Endometrium (tissue), 2 donors: ENCODE results near the gene MAG.
"Not testable (repeated sequence)": the region's sequence is repeated elsewhere in the genome, so short reads cannot be mapped to it uniquely, and the experiment has no call there.

Source experiments
- FAIRE-seq: peaks from 2 replicates; lab custom pipeline; 2012; peaks lifted over from hg19 to GRCh38; lab: Jason Lieb, UNC
- donor health status: control.
- donor health status: control.

MAG gene

GRCh38 chr19:35281303-35281702 is 10.7 kb upstream of the MAG start:
- FAIRE-seq: no peak

DNA sequence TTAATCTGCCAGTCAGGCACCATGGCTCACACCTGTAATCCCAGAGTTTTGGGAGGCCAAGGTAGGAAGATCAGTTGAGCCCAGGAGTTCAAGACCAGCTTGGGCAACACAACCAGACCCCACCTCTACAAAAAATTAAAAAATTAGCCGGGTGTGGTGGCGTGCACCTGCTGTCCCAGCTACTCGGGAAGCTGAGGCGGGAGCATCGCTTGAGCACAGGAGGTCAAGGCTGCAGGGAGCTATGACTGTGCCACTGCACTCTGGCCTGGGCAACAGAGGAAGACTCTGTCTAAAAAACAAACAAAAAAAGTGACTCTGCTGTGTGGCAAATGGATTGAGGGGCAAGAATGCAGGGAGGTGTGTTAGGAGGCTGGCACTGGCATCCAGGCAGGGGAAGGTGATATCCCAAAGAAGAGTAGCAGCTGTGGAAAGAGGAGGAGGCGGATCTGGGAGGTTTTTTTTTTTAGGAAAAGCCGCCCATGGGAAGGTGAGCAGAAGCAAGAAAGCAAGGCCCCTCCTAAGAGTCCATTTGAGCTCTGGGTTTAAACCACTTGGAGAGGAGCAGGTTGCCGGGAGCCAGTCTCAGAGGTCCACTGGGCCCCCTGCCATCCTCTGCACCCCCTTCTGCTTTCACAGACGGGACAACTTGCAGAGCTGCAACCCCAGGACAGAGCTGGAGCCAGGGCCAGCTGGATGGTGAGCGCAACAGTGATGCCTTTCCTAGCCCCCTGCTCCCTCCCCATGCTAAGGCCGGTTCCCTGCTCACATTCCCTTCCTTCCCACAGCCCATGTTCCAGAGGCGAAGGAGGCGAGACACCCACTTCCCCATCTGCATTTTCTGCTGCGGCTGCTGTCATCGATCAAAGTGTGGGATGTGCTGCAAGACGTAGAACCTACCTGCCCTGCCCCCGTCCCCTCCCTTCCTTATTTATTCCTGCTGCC is 7.5 kb upstream of the MAG start:
- FAIRE-seq: no peak

DNA sequence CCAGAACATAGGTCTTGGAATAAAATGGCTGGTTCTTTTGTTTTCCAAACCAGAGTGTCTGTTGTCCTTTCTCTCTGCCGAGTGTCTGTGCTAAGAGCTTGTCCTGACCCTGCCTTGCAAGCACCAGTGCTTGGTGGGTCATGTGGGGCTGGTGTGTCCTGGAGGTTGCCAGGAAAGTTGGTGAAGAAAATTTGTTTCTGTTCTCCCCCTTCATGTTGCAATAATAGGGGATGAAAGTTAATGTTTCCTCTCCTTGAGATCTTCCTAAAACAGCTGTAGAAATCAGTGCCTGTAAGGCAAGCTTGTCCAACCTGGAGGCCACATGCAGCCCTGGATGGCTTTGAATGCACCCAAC is 6.9 kb upstream of the MAG start:
- FAIRE-seq: no peak

DNA sequence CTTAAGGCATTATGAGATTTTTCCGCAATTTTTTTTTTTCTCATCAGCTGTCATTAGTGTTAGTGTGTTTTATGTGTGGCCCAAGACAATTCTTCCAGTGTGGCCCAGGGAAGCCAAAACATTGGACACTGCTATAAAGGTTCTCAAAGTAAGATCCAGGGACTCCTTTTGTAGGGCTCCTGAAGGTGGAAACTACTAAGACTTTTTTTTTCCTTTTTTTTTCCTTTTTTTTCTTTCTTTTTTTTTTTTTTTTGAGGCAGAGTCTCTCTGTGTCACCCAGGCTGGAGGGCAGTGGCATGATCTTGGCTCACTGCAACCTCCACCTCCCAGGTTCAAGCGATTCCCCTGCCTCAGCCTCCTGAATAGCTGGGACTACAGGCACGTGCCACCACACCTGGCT is 6.5 kb upstream of the MAG start:
- FAIRE-seq: not testable (repeated sequence)

GRCh38 chr19:35286101-35286500 is 5.9 kb upstream of the MAG start:
- not testable (repeated sequence) for FAIRE-seq

DNA sequence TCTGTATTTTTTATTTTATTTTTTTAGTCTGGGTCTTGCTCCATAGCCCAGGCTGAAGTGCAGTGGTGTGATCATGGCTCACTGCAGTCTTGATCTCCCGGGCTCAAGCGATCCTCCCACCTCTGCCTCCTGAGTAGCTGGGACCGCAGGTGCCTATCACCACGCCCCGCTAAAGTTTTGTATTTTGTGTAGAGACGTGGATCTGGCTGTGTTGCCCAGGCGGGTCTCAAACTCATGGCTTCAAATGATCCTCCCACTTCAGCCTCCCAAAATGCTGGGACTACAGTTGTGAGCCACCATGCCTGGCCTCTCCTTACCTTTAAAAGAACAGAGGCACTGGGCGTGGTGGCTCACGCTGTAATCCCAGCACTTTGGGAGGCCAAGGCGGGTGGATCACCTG is 4.2 kb upstream of the MAG start:
- no peak for FAIRE-seq

- FAIRE-seq: no peak
These were observed 3.6 kb upstream of the MAG start for GRCh38 chr19:35288331-35288730.

- FAIRE-seq: no peak
These were observed 3.1 kb upstream of the MAG start for GRCh38 chr19:35288906-35289305.

DNA sequence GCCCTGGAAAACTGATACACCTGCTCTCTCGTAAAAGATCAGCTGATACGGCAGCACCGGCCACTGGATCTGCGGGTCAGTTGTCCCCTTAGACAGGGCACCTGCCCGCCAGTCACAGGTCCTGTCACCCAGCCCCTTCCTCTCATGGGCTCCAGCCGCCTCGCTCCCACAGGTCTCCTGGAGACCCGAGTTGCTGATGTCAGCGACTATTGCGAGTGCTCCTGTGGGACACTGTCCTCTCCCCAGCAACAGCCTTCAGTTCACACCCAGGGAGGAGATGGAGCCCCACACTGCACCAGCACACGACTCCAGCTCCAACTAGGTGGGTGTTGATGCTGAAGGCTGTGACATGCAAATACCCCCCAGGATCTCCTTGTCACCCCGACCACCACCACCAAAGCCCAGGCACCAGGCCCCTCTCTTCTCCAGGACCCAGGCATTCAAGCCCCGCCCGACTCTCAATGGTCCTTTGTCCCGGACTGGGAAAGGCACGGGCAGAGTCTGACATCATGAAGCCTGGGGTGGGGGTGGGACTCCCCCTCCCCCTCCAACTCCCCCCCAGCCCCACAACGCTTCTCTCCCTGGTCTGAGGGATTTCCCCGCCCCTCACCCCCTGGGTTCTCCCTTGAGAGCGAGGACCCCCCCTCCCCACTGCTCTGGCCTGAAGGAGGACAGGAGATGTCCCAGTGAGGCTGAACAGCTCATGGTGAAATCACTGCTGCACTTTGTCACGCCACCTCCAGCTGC is 1.4 kb upstream of the MAG start:
- FAIRE-seq: no peak

GRCh38 chr19:35291259-35291658 is 702 bp upstream of the MAG start:
- no peak for FAIRE-seq

DNA sequence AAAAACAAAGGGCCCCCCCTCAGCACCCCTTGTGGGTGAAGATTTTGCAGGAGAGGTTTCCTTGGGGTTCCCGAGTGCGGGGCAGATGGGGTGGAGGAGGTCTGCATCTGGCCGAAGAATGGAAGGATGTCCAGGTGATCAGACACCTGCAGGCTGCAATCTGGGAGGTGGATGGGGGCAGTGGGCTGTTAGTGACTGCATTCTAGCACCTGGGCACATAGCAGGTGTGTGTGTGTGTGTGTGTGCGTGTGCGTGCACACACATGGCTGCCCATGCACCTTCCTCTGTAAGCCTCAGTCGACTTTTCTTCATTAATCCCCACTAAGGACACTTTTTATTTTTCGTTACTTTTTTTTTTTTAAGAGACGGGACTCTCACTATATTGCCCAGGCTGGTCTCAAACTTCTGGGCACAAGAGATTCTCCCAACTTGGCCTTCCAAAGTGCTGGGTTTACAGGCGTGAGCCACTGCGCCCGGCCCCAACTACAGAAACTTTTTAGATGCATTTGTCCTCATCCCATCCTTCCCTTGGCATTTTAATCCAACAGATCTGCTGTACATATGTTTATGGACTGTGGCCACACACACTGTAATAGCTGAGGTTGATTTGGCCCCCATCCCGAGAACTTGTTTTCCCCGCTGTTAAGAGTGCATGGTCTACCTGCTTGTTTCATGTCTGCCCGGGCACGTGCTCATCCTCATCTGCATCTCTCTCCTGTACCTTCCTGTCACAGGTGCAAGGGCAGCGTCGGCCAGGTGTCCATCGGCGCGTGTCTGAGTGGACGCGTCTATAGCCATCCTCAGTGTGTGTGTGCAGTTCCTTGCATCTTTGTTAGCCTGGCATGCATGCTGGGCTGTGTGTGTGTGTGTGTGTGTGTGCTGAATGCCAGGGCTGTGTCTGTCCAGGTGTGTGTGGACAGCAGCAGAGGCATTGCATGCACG is 731 bp downstream of the MAG start:
- FAIRE-seq: no peak

DNA sequence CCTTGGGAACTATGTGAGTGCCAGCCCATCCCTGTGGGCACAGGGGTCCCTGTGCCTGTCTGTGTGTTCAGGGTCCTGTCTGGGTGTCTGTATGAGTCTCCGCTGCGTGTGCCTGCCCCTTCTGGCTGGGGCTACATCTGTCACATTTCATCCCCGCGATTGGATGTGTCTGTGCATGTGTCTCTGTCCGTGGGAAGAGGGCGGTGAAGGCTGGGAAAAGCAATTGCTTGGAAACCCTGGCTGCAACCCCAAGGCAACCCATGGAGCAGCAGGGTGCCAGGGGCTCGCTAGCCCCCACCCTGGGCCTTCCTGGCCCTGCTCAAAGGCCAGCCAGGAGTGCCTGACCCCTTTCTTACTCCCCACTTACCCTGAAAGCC is 1.4 kb downstream of the MAG start:
- no peak for FAIRE-seq

DNA sequence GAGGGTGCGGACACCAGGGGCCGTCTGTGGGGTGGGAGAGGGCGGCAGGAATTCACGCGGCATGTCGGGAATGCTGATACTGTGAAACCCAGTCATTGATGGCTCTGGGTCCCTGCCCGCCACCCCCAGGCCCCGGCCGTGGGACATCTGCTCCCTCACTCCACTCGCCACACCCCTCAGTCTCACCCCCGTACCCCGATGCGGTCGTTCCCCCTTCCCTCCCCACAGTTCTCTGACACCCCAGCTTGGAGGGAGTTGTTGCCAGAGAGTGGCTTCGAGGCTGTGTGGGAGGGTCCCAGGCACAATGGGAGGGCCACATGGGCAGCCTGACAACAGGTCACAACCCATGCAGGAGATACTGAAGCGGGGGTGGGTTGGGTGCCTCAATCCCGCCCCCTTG is 1.8 kb downstream of the MAG start:
- FAIRE-seq: no peak

DNA sequence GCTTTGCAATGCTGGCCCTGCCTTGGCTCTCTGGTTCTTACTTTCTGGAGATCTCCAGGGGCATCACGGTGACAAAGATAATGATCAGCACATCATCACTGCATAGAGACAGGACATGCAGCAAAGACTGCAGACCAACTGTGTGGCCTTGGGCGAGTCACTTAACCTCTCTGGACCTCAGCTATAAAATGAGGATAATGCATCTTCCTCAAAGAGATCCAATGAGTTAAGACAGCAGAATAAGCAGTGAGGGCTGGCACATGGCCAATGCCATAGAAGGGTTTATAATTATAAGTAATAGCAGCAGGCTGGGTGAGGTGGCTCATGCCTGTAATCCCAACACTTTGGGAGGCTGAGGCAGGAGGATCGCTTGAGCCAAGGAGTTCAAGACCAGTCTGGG is 2.4 kb downstream of the MAG start:
- no peak for FAIRE-seq

DNA sequence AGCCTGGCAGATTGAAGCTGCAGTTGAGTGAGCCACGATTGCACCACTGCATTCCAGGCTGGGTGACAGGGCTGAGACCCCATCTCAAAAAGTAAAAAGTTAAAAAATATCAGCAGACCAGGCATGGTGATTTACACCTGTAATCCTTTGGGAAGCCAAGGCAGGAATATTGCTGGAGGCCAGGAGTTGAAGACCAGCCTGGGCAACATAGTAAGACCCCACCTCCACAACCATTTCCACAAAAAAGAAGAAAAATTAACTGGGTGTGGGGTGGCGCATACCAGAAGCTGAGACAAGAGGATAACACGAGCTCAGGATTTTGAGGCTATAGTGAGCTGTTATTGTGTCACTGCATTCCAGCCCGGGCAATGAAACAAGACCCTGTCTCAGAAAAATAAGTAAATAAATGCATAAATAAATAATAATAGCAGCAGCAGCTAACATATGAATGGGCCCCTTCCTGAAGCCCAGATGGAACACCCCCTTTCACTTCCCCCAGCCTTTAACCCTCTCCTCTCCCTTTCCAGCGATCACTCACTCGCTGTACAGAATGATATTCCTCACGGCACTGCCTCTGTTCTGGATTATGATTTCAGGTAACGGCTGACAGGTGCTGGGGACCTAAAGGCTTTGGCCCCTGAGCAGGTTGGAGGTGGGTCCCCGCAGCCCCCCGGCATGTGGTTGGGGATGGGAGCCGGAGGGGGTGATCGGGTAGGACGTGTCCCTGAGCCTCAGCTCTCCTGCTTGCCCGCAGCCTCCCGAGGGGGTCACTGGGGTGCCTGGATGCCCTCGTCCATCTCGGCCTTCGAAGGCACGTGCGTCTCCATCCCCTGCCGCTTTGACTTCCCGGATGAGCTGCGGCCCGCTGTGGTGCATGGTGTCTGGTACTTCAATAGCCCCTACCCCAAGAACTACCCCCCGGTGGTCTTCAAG is 3.2 kb downstream of the MAG start:
- no peak for FAIRE-seq

DNA sequence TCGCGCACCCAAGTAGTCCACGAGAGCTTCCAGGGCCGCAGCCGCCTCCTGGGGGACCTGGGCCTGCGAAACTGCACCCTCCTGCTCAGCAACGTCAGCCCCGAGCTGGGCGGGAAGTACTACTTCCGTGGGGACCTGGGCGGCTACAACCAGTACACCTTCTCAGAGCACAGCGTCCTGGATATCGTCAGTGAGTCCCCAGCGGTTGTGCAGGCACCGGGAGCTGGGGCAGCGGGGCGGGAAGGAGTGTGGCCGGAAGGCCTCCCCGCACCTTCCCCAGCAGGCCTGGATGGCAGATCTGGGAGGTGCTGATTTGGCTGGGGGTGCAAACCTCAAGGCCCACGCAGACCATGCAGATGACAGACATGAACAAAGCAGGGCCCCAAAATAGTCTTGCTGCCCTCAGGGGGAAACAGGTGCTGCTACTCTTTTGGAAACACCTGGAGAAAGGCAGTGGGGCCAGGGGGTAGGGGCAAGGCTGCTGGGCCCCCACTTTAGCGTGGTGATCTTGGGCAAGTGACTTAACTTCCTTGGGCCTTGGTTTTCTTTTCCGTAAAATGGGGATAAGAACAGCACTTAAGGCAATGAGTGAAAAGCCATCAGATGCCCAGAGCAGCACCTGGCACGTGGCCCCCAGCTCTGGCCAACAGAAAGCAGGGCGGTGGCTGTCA is 4.0 kb downstream of the MAG start:
- no peak for FAIRE-seq

GRCh38 chr19:35296644-35297514 is 4.9 kb downstream of the MAG start:
- no peak for FAIRE-seq

DNA sequence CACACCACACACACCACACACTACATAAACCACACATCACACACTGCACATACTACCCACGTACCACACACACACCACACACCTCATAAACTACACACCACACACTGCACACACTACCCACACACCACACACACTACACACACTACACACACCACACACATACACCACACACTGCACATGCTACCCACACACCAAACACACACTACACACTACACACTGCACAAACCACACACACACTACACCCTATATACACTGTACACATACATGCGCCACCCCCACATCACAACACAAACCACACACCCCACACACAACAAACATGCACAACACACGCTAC is 5.5 kb downstream of the MAG start:
- FAIRE-seq: no peak

DNA sequence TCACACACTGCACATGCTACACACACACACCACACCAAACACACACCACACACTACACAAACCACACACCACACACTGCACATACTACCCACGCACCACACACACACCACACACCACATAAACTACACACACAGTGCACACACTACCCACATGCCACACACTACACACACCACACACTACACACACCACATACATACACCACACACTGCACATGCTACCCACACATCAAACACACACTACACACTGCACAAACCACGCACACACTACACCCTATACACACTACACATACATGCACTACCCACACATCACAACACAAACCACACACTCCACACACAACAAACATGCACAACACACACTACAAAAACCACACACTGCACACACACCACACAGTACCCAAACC is 6.0 kb downstream of the MAG start:
- no peak for FAIRE-seq

DNA sequence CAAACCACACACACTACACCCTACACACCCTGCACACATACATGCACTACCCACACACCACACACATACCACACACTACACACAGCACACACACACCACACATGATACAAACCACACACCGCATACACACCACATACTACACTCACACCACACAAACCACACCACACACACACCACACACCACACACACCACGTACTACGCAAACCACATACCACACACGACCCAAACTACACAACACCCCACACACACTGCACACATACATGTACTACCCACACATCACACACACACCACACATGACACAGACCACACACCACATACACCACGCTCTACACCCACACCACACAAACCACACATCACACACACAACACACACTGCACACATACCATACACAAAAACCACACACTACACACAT is 6.6 kb downstream of the MAG start:
- FAIRE-seq: no peak
